Measurements from ENCODE around the gene OPRL1. TPM values are rescaled to one million over a fixed set of nuclear protein-coding genes. Genes with fewer than 3 reads are reported as not detected.
A peak's percentile ranks its signal among the peaks of the same experiment; 100 is the strongest.

OPRL1 gene
- total RNA-seq, 1 donor: 0.72 TPM

DNA sequence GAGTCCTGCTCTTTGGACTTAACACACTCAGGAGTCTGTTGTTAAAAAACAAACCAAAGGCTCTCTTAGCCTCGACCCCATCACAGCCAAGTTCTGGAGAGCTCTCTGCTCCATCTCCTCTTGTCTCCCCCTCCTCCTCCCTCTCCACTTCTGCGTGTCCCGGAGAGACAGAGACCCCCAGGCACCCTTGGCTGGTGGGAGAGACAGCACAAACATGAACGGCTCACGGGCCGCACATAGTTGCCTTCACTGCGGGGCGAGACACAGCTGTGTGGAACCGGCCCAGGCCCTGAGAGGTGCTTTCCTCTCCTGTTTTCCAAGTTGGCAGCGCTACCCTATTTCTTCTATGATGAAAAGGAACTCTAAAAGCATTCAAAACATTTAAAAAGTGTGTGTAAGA lies 61.1 kb downstream of the OPRL1 start:
- Histone ChIP-seq H3K9me3 (ENCODE audit: low read depth, low read length) (peaks cover 7% of the 10 kb centered on the region), H3K4me1 (ENCODE audit: insufficient read depth, low read length) (no peaks in the 10 kb centered on the region), H4K20me1 (ENCODE audit: insufficient read depth, low read length) (no peaks in the 10 kb centered on the region), H3K36me3 (ENCODE audit: insufficient read depth, low read length) (no peaks in the 10 kb centered on the region), H3K4me3 (ENCODE audit: insufficient read depth, low read length) (no peak overlapping the region), H2AFZ (ENCODE audit: low read length) (no peak overlapping the region), H3K79me2 (ENCODE audit: insufficient read depth, low read length) (no peaks in the 10 kb centered on the region), H3K4me2 (ENCODE audit: insufficient read depth, low read length) (no peak overlapping the region), H3K27ac (ENCODE audit: low read depth, low read length) (no peak overlapping the region), H3K27me3 (ENCODE audit: insufficient read depth, low read length) (peaks cover 6% of the 10 kb centered on the region)
- DNase-seq (ENCODE audit: insufficient read length, low spot score, missing footprints): peak; percentile 4
- TF ChIP-seq CTCF (IDR thresholded peaks at IDR 0.05; ENCODE audit: extremely low read depth, low read depth, low read length): no peak

DNA sequence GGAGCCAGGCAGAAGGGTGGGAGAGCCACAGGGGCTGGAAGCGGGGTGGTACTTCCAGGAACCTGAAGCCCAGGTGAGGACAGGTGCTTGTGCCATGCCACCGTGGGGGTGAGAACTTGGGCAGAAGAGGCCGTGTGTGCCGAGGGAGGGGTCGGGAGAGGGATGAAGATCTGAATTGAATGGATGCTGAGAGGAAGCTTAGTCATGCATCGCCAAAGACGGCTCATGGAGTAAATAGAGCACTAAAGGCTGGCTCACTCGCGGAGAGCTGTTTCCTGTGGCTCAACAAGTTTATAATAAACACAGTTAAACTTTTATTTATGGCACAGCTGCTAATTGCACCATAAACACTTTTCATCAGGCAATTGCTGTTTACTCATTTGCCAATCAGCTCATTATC lies 62.7 kb downstream of the OPRL1 start:
- peaks cover 6% of the 10 kb centered on the region for H3K27me3 ChIP-seq (ENCODE audit: insufficient read depth, low read length)
- H3K4me3 ChIP-seq (ENCODE audit: insufficient read depth, low read length): no peak overlapping the region
- H3K4me1 ChIP-seq (ENCODE audit: insufficient read depth, low read length): no peaks in the 10 kb centered on the region
- TF ChIP-seq CTCF (IDR thresholded peaks at IDR 0.05; ENCODE audit: extremely low read depth, low read depth, low read length): no peak
- H3K79me2 ChIP-seq (ENCODE audit: insufficient read depth, low read length): no peaks in the 10 kb centered on the region
- peak; percentile 37 for DNase-seq (ENCODE audit: insufficient read length, low spot score, missing footprints)
- H3K27ac ChIP-seq (ENCODE audit: low read depth, low read length): no peak overlapping the region
- no peaks in the 10 kb centered on the region for H4K20me1 ChIP-seq (ENCODE audit: insufficient read depth, low read length)
- H3K36me3 ChIP-seq (ENCODE audit: insufficient read depth, low read length): no peaks in the 10 kb centered on the region
- no peak overlapping the region for H2AFZ ChIP-seq (ENCODE audit: low read length)
- H3K4me2 ChIP-seq (ENCODE audit: insufficient read depth, low read length): no peak overlapping the region
- peaks cover 7% of the 10 kb centered on the region for H3K9me3 ChIP-seq (ENCODE audit: low read depth, low read length)

DNA sequence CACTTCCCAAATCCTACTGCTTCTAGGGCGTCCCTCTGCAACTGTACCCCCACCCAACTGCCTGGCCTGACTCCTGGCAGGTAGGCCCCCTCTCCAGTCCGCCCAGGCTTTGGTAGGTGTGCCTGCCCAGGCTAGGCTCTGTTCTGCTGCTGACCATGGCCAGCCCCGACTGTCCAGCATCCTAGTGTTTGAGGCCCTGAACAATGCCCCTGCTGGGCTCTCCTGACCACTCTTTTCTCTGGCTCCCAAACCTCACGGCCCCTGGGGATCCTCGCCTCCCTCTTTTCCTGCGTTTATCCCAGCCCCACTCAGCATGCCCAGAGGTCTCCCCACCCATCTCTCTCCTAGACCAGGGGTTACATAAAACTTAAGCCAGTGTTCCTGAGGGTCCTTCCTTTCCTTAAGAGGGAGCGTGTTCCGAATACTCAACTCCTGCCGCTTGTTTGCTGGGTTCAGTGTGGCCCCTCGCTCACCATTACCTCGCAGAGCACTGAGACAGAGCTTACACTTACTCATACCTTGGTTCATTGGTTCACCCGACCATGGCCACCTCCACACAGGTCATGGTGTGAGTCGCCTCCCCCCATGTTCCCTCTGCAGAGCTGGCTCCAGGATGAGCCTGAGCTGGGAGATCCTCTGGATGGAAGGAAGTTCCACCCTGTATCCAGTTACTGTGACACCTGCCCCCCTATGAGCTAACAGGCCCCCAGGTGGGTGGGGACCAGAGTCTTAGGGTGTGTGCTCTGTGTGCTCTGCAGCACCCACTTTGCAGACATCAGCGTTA lies 63.3 kb downstream of the OPRL1 start:
- no peak for TF ChIP-seq CTCF (IDR thresholded peaks at IDR 0.05; ENCODE audit: extremely low read depth, low read depth, low read length)
- Histone ChIP-seq H4K20me1 (ENCODE audit: insufficient read depth, low read length) (no peaks in the 10 kb centered on the region), H2AFZ (ENCODE audit: low read length) (no peak overlapping the region), H3K9me3 (ENCODE audit: low read depth, low read length) (peaks cover 7% of the 10 kb centered on the region), H3K79me2 (ENCODE audit: insufficient read depth, low read length) (no peaks in the 10 kb centered on the region), H3K36me3 (ENCODE audit: insufficient read depth, low read length) (no peaks in the 10 kb centered on the region), H3K27ac (ENCODE audit: low read depth, low read length) (no peak overlapping the region), H3K4me3 (ENCODE audit: insufficient read depth, low read length) (no peak overlapping the region), H3K27me3 (ENCODE audit: insufficient read depth, low read length) (peaks cover 6% of the 10 kb centered on the region), H3K4me2 (ENCODE audit: insufficient read depth, low read length) (no peak overlapping the region), H3K4me1 (ENCODE audit: insufficient read depth, low read length) (no peaks in the 10 kb centered on the region)
- DNase-seq (ENCODE audit: insufficient read length, low spot score, missing footprints): peak; percentile 9

DNA sequence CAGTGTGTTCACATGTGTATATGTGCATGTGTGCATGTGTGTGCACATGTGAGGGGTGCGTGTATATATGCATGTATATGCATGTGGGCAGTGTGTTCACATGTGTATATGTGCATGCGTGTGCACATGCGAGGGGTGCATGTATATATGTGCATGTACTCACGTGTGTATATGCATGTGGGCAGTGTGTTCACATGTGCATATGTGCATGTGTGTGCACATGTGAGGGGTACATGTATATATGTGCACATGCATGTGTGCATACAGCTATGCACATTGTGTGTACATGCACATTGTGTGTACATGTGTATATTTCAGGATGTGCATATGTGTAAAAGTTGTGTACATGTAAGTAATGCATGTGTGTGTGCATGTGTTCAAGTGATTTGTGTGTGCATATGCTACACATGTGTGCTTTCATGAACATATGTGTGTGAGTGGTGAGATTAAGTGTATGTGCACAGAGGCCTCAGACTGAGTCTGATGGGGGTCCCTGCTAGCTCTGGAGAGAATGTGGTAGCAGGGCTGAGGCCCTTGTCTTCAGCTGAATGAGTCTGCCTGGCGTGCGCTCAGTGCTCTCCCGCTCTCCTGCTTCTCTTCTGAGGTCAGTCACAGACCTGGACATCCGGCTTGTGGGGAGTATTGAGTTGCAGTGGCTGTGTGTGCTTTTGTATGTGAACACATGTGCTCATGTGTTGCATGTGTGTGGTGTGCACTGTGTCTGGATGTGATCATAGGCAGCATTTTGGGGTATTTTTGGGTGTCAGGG lies 64.4 kb downstream of the OPRL1 start:
- no peak overlapping the region for H2AFZ ChIP-seq (ENCODE audit: low read length)
- no peaks in the 10 kb centered on the region for H3K36me3 ChIP-seq (ENCODE audit: insufficient read depth, low read length)
- H3K4me1 ChIP-seq (ENCODE audit: insufficient read depth, low read length): no peaks in the 10 kb centered on the region
- no peak overlapping the region for H3K4me2 ChIP-seq (ENCODE audit: insufficient read depth, low read length)
- H3K27ac ChIP-seq (ENCODE audit: low read depth, low read length): no peak overlapping the region
- H3K27me3 ChIP-seq (ENCODE audit: insufficient read depth, low read length): peaks cover 6% of the 10 kb centered on the region
- H3K9me3 ChIP-seq (ENCODE audit: low read depth, low read length): peaks cover 7% of the 10 kb centered on the region
- H3K4me3 ChIP-seq (ENCODE audit: insufficient read depth, low read length): no peak overlapping the region
- no peaks in the 10 kb centered on the region for H4K20me1 ChIP-seq (ENCODE audit: insufficient read depth, low read length)
- DNase-seq (ENCODE audit: insufficient read length, low spot score, missing footprints): peak; percentile 21
- TF ChIP-seq CTCF (IDR thresholded peaks at IDR 0.05; ENCODE audit: extremely low read depth, low read depth, low read length): no peak
- no peaks in the 10 kb centered on the region for H3K79me2 ChIP-seq (ENCODE audit: insufficient read depth, low read length)

All from osteoblast (primary cell).